Right hindlimb (tissue), 1 donor: Measurements from ENCODE around the gene YAF2.
A peak's percentile ranks its signal among the peaks of the same experiment; 100 is the strongest.
"Not testable (repeated sequence)": the region's sequence is repeated elsewhere in the genome, so short reads cannot be mapped to it uniquely, and the experiment has no call there.

Experiments used
- DNase-seq: peaks from one replicate; pipeline ENCODE4 v3.0.0-alpha.2; 2018

The YAF2 gene

DNA sequence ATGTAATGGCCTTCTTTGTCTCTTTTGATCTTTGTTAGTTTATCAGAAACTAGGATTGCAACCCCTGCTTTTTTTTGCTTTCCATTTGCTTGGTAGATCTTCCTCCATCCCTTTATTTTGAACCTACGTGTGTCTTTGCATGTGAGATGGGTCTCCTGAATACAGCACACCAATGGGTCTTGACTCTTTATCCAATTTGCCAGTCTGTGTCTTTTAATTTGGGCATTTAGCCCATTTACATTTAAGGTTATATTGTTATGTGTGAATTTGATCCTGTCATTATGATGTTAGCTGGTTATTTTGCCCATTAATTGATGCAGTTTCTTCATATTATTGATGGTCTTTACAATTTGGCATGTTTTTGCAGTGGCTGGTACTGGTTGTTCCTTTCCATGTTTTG is 14.6 kb upstream of the YAF2 start:
- not testable (repeated sequence) for DNase-seq

DNA sequence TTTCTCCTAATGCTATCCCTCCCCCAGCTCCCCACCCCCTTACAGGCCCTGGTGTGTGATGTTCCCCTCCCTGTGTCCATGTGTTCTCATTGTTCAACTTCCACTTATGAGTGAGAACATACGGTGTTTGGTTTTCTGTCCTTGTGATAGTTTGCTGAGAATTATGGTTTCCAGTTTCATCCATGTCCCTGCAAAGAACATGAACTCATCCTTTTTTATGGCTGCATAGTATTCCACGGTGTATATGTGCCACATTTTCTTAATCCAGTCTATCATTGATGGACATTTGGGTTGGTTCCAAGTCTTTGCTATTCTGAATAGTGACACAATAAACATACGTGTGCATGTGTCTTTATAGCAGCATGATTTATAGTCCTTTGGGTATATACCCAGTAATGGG is 11.0 kb upstream of the YAF2 start:
- DNase-seq: not testable (repeated sequence)

DNA sequence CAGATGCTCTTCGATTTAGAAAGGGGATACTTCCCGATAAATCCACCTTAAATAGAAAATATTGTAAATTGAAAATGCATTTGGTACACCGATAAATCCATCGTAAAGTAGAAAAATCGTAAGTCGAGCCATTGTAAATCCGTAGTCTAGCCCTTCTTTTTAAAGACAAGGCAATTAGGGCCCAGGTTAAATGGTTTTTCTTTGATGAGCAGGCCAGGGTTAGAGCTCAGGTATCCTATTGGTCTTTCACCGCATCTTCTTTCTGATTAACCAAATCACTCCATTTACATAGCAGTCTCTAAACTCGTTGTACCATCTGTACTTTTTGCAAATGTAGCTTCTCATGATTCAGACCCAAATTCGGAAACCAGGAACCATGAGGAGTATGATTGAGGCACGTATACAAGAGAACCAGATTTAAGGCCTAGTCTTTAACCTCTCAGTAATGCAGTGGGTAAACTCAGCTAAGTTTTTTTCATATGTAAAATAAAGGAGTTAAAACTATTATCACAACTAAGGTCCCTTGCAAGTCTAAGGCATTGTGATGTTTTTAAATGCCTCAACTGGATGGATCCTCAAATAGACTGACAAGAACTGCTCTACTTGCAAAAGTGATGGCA is 2.2 kb upstream of the YAF2 start:
- no peak for DNase-seq

- no peak for DNase-seq
Measured at GRCh38 chr12:42237853-42238239, 202 bp downstream of the YAF2 start.

DNA sequence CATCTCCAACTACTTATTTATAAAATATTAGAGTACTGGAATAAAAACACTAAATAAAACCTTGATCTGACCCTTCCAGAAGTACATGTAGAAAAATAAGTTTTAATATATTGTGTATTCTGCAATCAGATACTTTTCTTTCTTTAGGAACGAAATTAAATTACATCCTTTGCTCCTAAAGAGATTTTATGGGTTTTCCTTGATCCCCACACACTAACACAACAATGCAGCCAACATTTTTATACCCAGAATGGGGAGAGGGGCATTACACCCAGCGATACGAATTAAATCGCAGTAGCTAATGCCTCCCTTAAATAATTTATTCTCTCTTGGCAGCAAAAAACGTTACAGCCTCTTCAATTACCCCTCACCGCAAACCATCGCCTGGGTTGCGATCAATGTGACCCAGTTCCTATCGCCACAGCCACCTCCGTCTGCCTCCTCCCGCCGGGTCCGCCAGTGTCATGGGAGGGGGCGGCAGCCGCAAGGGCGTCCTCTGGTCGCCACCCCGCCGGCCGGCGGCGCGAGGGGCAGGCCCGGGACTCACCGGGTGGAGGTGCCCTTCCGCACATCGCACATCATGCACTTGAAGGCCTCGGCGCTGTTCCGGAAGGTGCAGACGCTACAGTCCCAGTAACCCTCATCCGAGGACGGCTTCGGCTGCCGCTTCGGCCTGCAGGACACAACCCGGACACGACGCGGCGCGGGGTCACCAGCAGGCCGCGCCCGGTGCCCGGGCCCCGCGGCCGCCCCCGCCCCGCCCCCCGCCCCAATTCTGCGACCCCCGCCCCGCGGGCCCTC is 796 bp downstream of the YAF2 start:
- DNase-seq: peak; percentile 85

GRCh38 chr12:42236017-42236416 is 2.0 kb downstream of the YAF2 start:
- DNase-seq: no peak

DNA sequence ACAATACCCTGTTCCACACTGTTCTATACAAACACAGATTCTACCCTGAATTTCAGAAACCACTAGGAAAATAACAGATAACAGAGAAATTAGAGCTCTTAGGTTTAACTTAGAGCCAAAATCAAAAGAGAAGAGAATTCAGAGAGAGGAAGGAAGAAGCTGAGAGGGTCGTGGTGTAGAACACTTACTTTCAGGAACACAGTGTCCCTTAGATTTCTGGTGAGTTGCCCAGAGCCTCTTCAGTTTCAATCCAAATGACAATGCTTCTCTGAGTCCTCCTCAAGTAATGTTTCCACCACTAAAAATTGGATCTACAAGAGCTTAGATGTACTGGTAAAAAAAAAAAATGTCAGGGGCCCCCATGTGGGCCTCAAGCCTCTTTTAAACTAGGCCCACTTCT is 2.6 kb downstream of the YAF2 start:
- no peak for DNase-seq

DNA sequence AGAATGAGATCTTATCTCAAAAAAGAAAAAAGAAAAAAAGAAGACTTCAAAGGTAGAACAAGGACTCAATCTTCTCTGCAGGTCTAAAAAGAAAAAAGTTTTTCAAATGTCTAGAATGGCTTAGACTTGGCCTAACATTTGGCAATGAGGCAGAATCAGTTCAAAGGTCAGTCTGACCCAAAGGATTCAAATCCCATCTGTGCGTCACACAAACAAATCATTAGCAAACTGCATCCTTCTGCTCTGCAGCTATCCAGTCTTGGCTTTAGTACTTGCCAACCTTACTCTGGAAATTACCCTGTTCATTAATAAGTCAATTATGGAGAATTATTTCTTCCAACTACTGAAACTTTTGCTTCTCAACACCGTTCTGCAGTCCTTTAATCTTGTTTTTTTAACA is 3.1 kb downstream of the YAF2 start:
- DNase-seq: no peak

- not testable (repeated sequence) for DNase-seq
Measured at GRCh38 chr12:42227525-42227924, 10.5 kb downstream of the YAF2 start.

DNA sequence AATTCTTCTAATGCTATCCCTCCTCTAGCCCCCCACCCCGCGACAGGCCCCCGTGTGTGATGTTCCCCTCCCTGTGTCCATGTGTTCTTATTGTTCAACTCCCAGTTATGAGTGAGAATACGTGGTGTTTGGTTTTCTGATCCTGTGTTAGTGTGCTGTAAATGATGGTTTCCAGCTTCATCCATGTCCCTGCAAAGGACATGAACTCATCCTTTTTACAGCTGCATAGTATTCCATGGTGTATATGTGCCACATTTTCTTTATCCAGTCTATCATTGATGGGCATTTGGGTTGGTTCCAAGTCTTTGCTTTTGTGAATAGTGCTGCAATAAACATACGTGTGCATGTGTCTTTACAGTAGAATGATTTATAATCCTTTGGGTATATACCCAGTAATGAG is 13.5 kb downstream of the YAF2 start:
- not testable (repeated sequence) for DNase-seq

GRCh38 chr12:42222724-42223123 is 15.3 kb downstream of the YAF2 start:
- DNase-seq: no peak

DNA sequence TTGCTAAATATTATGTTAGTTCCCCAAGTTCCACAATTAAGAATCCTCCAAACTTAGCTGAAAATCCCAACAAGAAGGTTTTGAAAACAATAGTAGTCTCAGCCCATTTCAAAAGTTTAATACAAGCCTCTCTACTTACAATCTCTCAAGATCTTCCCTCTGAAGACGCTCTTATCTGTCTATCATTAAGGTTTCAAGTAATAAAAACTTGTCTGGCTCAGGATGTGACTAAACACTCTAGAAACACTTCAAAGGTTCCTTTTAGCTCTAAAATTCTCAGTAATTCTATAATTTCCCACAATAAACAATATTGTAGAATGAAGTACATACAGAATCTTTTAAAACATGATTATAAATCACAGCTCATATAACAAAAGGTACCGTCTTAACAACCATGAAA is 16.3 kb downstream of the YAF2 start:
- no peak for DNase-seq

- no peak for DNase-seq
Measured at GRCh38 chr12:42217656-42218055, 20.4 kb downstream of the YAF2 start.

DNA sequence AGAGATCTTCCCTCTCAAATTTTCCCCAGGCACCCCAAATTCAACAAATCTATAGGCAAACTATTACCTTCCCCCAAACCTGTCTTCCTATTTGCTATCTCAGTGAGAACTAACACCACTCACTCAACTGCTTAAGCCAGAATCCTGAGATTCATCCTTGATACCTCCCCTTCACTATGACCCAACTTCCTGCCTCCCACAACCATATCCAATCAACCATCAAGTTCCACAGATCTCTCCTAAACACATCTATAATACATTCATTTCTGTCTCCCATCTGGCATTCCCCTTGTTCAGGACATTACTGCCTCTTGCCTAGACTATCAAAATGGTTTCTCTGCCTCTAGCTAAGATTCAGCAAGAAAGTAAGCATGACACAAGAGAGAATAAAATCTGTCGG is 21.3 kb downstream of the YAF2 start:
- no peak for DNase-seq

DNA sequence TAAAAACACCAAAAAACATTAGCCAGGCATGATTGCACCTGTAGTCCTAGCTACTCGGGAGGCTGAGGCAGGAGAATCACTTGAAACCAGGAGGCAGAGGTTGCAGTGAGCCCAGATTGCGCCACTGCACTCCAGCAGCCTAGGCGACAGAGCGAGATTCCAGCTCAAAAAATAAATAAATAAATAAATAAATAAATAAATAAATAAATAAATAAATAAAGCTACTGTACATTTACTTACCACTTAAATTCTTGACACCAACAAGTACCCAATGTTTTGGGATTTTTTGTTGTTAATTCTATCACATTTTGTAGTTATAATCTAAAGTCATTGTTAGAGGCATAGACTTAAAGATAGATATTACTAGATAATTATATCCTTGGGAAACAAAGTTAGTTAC is 22.3 kb downstream of the YAF2 start:
- not testable (repeated sequence) for DNase-seq

- DNase-seq: no peak
Measured at GRCh38 chr12:42213954-42214426, 24.1 kb downstream of the YAF2 start.

DNA sequence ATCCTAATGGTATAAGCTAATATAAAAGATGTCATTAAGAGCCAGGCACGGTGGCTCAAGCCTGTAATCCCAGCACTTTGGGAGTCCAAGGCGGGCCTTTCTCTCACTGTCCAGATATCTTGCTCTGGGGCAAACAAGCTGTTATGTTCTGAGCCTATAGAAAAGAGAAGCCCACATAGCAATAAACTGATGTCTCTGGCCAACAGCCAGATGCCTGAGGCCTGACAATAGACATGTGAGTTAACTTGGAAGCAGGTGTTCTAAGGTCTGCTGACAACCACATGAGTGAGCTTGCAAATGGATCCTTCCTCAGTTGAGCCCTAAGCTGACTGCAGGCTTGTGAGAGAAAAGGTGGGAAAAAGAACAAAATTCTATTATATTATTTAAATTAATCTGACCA is 25.0 kb downstream of the YAF2 start:
- no peak for DNase-seq

DNA sequence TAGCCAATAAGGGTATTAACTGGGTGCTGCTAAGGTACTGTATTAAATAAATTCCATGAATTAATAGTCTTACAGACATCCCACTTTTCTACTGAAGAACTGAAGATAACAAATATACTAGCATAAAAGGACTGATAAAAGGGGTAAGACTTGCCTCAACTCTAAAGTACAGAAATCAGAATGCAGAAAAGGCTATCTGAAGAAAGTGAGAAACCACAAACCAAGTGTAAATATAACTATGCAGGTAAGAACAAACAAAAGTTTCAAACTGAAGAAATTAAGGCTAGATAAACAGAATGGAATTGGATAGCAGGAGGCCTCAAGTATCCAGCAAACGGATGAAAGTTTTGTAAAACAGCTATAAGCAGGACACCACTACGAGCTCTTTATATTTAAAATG is 29.5 kb downstream of the YAF2 start:
- DNase-seq: no peak

DNA sequence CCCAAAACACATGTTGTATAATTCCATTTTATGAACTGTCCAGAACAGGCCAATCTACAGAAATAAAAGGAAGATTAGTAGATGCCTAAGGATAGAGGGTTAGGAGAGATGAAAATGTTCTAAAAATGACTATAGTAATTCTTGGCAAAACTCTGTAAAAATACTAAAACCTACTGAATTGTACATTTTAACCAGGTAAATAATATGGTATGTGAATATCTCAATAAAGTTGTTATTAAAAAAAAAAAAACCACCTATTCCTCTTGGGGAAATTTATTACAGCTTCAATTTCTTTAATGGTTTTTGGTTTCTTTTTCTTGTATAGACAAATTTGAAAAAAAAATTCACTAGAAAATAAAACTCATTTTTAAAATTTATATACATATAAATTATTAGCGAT is 33.2 kb downstream of the YAF2 start:
- no peak for DNase-seq

DNA sequence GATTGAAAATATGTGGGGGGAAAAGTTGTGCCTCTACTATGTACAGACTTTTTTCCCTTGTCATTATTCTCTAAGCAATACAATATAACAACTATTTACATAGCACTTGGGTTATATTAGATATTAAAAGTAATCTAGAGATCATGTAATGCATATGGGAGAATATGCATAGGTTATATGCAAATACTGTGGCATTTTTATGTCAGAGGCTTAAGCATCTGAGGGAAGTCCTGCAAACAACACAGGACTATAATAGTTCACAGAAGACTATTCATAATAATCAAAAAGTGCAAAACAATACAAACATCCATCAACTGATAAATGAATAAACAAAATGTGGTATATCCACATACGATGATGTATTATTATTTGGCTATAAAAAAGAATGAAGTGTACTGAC is 33.7 kb downstream of the YAF2 start:
- no peak for DNase-seq

- DNase-seq: no peak
Measured at GRCh38 chr12:42201063-42201462, 37.0 kb downstream of the YAF2 start.

DNA sequence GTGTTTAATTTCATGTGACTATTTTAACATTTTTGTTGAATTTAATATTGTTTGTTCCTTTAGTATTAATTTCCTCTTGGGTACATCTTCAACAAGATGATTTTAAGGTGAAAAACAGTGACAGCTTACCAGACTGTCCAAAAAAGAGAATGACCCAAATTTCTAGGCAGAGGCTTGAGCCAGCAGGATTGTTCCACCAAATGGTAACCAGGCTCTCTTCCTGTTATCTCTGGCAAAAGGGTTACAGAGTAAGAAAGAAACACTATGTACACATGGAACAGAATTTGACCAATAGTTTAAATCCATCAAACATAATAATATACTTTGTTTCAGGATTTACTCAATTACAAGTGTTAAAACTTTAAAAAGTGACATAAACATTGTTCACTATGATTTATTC is 39.0 kb downstream of the YAF2 start:
- DNase-seq: no peak

DNA sequence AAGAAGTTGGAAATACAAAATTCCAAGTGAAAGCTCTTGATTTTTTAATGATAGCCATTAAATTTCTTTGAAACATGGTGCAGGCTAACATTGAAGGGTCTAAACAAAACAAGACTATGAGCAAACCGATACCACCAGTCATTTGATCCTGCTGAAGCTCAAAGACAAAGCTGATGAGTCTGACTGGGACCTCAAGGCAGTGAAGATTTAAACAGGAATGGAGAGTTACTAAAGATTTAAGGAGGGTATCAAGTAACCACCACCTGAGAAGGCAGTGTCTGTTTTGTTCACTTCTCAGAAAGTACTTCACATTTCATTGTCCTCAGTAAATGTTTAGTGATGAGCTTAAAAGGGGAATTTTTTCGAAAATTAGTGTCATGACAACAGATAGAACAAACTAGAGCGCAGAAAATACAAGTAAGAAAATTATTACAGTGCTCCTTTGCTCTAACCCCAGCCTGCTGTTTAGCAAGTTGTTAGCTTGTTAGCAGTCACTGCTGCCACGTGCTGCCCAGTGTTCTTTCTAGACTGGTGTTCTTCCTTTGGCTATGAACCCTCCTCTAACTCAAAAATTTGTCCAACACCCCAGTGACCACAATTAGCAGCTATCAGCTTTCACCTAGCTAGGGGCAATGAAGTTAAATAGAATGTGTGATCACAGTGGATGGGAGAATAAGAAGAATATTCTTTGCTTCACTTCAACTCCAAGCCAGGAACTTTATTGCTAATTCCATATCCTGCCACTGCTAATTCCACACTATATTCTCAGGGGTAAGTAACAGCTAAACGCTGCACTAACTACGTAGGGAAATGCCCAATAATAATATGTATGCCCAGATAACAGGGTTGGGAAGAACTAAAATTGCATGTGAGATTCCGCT is 41.1 kb downstream of the YAF2 start:
- no peak for DNase-seq

- DNase-seq: no peak
Measured at GRCh38 chr12:42192686-42193085, 45.4 kb downstream of the YAF2 start.
